Activated naive CD4-positive, alpha-beta T cell treated with anti-CD3 and anti-CD28 coated beads, Interleukin-2, amount 50 U/mL, for 16 hours (primary cell): ENCODE data around the gene DNAH8.

ENCODE experiments used
- DNase-seq: peaks from one replicate; pipeline ENCODE4 v3.0.0-alpha.2; 2020

The DNAH8 gene

GRCh38 chr6:39026175-39026574 is 311.1 kb downstream of the DNAH8 start:
- no peak for DNase-seq

GRCh38 chr6:39029156-39030011 is 314.3 kb downstream of the DNAH8 start:
- DNase-seq: peak; percentile 50

- DNase-seq: no peak
Measured at GRCh38 chr6:39035681-39036080, 320.6 kb downstream of the DNAH8 start.

GRCh38 chr6:39037082-39037508 is 322.0 kb downstream of the DNAH8 start:
- DNase-seq: no peak

- no peak for DNase-seq
Measured at GRCh38 chr6:39037707-39038106, 322.6 kb downstream of the DNAH8 start.

GRCh38 chr6:39040080-39040673 is 325.1 kb downstream of the DNAH8 start:
- DNase-seq: no peak

- DNase-seq: no peak
Measured at GRCh38 chr6:39041072-39041471, 326.0 kb downstream of the DNAH8 start.

GRCh38 chr6:39043776-39044175 is 328.7 kb downstream of the DNAH8 start:
- no peak for DNase-seq

- no peak for DNase-seq
Measured at GRCh38 chr6:39044181-39044580, 329.1 kb downstream of the DNAH8 start.

- no peak for DNase-seq
Measured at GRCh38 chr6:39047434-39048327, 332.6 kb downstream of the DNAH8 start.

GRCh38 chr6:39048481-39049399 is 333.6 kb downstream of the DNAH8 start, which contains the start of gene GLP1R:
Gene GLP1R (plus strand): TSS chr6:39048781. CDS start chr6:39048841, 60 bp downstream.
- peak; percentile 24 for DNase-seq

- no peak for DNase-seq
Measured at GRCh38 chr6:39049575-39050283, 334.6 kb downstream of the DNAH8 start.

GRCh38 chr6:39050453-39051112 is 335.5 kb downstream of the DNAH8 start:
- no peak for DNase-seq

GRCh38 chr6:39051399-39052122 is 336.4 kb downstream of the DNAH8 start:
- DNase-seq: no peak

- DNase-seq: no peak
Measured at GRCh38 chr6:39053016-39053624, 338.0 kb downstream of the DNAH8 start.

- DNase-seq: no peak
Measured at GRCh38 chr6:39053854-39054576, 338.9 kb downstream of the DNAH8 start.

- no peak for DNase-seq
Measured at GRCh38 chr6:39054577-39055142, 339.5 kb downstream of the DNAH8 start.

GRCh38 chr6:39055661-39056060 is 340.6 kb downstream of the DNAH8 start:
- no peak for DNase-seq

GRCh38 chr6:39056191-39056590 is 341.1 kb downstream of the DNAH8 start:
- no peak for DNase-seq
